Stimulated activated CD8-positive, alpha-beta memory T cell treated with anti-CD3 and anti-CD28 coated beads, Interleukin-7, amount 100 ng/mL, for 24 hours (primary cell): ENCODE results near the gene PRKCE.
"Not testable (repeated sequence)": the region's sequence is repeated elsewhere in the genome, so short reads cannot be mapped to it uniquely, and the experiment has no call there.

Experiments used
- DNase-seq: peaks from one replicate; pipeline ENCODE4 v3.0.0-alpha.2; 2020; ENCODE audit warnings: low read depth

The PRKCE gene

GRCh38 chr2:45862843-45863242 lies 211.4 kb downstream of the PRKCE start:
- DNase-seq = no peak

GRCh38 chr2:45864121-45864520 lies 212.6 kb downstream of the PRKCE start:
- no peak for DNase-seq

GRCh38 chr2:45867349-45867748 lies 215.9 kb downstream of the PRKCE start:
- DNase-seq = no peak

- DNase-seq = no peak
Measured at GRCh38 chr2:45867800-45868199, 216.3 kb downstream of the PRKCE start.

GRCh38 chr2:45869165-45869501 lies 217.7 kb downstream of the PRKCE start:
- DNase-seq = no peak

- no peak for DNase-seq
Measured at GRCh38 chr2:45871025-45871424, 219.6 kb downstream of the PRKCE start.

- no peak for DNase-seq
Measured at GRCh38 chr2:45871541-45871940, 220.1 kb downstream of the PRKCE start.

GRCh38 chr2:45872211-45872610 lies 220.7 kb downstream of the PRKCE start:
- DNase-seq = no peak

- no peak for DNase-seq
Measured at GRCh38 chr2:45874344-45874743, 222.9 kb downstream of the PRKCE start.

DNA sequence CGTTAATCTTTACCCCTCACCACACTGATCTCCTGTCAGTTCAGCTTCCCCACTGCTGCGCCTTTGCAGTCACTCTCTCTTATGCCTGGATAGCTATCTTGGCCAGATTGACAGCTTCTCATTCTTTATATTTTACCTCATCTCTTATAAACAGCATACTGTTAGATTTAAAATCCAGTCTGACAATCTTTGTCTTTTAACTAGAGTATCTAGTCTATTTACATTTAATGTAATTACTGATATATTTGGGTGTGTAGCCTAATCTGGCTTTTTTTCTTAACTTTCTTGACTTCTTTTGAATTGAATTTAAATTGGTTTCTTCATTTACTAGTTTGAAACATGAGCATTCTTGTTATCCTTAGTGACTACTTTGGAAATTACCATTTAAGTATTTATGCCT lies 225.1 kb downstream of the PRKCE start:
- no peak for DNase-seq

GRCh38 chr2:45879406-45879805 lies 227.9 kb downstream of the PRKCE start:
- DNase-seq = no peak

DNA sequence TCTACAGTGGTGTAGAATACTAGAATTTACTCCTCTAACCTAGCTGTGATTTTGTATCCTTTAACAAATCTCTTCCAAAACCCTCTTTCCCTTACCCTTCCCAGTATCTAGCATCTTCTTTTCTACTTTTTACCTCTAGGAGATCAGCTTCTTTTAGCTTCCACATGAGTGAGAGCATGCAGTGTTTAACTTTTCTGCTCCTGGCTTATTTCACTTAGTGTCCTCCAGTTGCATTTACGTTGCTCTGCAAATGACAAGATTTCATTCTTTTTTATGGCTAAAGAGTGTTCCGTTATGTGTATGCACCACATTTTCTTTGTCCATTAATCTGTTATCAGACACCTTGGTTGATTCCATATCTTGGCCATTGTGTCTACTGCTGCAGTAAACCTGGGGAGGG lies 228.5 kb downstream of the PRKCE start:
- DNase-seq = no peak

- DNase-seq = no peak
Measured at GRCh38 chr2:45881970-45882581, 230.6 kb downstream of the PRKCE start.

DNA sequence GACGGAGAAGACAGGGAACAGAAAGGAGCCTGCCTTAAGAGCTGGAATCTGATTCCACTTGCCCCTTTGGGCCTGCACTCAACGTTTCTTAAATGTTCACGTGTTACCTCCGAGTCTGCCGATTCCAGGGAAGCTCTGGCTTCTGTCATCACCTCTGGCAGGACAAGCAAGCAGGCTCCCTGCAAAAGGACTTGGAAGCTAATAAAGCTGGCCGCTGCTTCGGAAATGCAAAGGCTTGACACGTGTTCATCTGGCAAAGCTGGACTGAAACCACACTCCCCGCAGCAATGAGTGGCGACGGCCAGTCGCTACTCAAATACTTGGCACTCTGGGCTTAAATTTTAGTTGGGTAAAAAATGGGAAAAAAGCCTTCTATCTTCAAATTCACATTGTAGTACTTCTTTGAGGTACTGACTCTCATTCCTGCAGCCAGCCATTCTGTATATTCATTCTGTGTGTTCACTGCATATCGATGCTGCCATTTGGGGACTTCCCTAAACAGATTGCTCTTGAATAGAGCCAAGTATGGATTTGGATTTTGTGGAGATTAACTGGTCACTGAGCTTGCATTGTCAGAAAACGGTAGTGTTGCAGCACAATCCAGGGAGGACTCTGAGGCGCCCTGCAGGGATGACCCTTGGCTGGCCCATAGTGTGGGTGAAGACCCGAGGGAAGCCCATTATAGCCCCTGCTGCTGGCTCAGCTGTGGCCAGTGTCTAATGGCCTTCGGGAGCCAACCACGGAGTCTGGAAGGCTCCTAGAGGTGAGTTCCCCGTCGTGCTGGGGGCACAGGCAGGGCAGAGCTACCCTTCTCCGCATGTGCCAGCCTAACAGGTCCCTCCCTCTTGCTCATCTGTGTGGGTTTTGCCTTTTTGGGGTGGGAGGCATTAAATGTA lies 231.5 kb downstream of the PRKCE start:
- DNase-seq = no peak

DNA sequence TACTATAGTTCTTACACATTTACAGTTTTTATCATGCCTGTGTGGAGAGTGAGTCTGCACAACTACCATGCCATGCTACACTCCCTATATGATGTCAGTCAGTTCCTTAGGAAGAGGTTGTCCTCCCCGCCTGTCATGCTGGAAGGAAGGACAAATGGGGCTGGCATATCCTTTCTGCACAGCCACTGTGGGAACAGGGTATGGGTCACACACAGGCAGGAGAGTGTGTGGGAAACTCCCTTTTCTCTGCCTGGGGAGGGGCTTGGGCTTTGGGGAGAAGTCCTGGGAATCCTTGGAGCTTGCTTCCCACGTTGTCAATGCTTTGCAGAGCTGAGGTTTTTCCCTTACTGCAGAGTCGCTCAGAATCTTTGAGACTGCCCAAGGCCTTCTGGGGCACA lies 232.1 kb downstream of the PRKCE start:
- DNase-seq = no peak

GRCh38 chr2:45884126-45884525 lies 232.7 kb downstream of the PRKCE start:
- DNase-seq = no peak

DNA sequence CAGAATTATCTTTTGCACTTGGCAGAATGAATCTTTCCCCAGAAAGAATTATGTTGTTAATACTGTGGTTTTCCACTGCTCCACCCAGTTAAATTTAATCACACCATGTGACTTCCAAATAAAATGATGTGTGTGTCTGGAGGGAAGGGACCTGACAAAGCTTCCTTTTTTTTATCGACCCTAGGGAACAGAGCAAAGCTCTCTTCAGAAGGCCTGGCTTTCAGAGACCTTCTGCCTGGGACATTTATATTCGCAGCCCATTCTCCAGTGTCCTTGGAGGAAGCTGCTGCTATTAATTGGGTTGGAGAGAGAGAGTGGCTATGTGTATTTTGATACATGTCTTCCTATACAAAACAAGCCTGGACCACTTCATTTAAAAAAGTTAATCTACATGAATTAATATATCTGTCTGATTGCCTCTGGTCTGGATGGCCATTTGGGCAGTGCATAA lies 233.7 kb downstream of the PRKCE start:
- DNase-seq = no peak

GRCh38 chr2:45886171-45886663 lies 234.7 kb downstream of the PRKCE start:
- DNase-seq = no peak

DNA sequence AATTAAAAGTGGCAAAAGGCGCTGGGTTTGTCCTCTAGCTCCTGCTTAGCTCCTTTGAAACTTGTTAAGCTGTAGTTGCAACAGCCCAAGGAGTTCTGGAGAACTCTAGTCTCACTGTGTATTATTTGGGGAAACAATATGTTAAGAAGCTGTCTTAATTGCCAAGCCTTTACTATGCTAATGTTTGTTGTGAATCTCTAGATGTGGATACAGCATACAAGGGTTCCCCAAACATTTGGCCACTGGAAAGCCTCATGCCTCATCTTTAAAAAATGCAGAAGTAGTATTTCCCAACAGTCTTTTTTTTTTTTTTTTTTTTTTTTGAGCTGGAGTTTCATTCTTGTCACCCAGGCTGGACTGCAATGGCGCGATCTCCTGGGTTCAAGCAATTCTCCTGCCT lies 236.7 kb downstream of the PRKCE start:
- no peak for DNase-seq

DNA sequence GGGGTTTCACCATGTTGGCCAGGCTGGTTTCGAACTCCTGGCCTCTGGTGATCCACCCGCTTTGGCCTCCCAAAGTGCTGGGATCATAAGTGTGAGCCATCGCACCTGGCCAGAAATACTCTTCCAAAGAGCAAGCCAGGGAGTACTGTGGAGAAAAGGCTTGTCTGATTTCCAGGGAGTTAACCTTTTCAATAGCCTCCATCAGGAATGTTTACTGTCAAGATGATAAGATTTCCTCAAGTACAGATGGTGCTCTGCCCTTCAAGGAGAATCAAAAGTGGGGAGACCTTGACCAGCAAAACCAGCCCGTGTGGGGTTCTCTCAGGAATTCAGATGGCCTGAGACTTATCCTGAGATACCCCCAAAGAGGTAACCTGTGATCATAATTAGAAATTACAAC lies 237.2 kb downstream of the PRKCE start:
- no peak for DNase-seq

GRCh38 chr2:45889053-45889452 lies 237.6 kb downstream of the PRKCE start:
- no peak for DNase-seq

DNA sequence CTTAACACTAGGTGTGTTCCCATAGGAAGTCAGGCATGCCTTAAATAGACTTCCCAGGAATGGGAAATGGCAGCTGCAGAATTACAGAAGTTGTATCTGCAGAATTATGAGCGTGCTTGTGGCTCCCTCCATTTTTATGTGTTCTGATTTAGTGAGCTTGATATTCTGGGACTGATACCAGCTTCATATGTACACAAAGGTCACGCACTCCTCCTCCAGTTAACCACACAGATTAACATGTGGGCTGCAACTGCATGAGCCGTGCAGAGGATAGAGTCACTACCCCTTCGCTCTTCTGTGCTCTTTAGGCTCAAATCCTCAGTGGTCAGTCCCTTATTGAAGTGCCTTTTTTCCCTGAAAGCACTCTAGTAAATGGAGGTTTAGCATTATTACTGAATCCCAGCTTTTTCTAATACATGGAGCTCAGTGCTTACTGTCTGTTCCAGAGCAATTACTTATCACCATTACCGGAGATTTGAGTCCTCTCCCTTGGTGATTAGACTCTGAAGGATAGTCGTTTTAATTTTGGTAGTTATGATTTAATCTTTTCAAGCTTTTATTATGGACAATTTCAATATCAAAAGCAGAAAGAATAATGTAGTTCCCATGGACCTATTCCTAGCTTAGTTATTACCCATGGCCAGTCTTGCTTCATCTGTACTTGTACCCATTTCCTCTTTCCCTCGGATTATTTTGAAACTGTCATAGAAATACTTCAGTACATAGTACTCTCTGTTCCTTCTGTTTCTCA lies 238.3 kb downstream of the PRKCE start:
- DNase-seq = no peak

DNA sequence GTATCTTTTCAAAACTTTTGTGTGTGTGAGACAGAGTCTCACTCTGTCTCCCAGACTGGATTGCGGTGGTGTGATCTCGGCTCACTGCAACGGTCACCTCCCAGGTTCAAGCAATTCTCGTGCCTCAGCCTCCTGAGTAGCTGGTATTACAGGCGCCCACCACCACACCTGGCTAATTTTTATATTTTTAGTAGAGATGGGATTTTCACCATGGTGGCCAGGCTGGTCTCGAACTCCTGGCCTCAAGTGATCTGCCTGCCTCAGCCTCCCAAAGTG lies 238.8 kb downstream of the PRKCE start:
- not testable (repeated sequence) for DNase-seq
